Hypothalamus (tissue), 51 donors: ENCODE results near the gene DMRTB1.

Experiments used
- DNase-seq, 51 donors: peaks; one replicate each; lab custom pipeline; 2025; lab: John Stamatoyannopoulos, UW

Gene DMRTB1

GRCh38 chr1:53507116-53507820 lies 48.1 kb downstream of the DMRTB1 start:
- no peak for DNase-seq

- no peak for DNase-seq
Measured at GRCh38 chr1:53508056-53508990, 49.1 kb downstream of the DMRTB1 start.

GRCh38 chr1:53508991-53509666 lies 49.9 kb downstream of the DMRTB1 start:
- DNase-seq = no peak

GRCh38 chr1:53509775-53510174 lies 50.6 kb downstream of the DMRTB1 start:
- DNase-seq = no peak

- DNase-seq = no peak
Measured at GRCh38 chr1:53510215-53510614, 51.0 kb downstream of the DMRTB1 start.

- no peak for DNase-seq
Measured at GRCh38 chr1:53511323-53511932, 52.2 kb downstream of the DMRTB1 start.

- DNase-seq = no peak
Measured at GRCh38 chr1:53511933-53512806, 53.0 kb downstream of the DMRTB1 start.

- DNase-seq = no peak
Measured at GRCh38 chr1:53512807-53513755, 53.9 kb downstream of the DMRTB1 start.

- no peak for DNase-seq
Measured at GRCh38 chr1:53513846-53514245, 54.6 kb downstream of the DMRTB1 start.

GRCh38 chr1:53514436-53514835 lies 55.2 kb downstream of the DMRTB1 start:
- no peak for DNase-seq

- DNase-seq = no peak
Measured at GRCh38 chr1:53516181-53516580, 57.0 kb downstream of the DMRTB1 start.
